Right lobe of liver (tissue), 4 donors: Measurements from ENCODE around the gene SLC25A47.

Experiments
- POLR2A ChIP-seq: fragments of 450-650 bp; IDR thresholded peaks from one replicate; pipeline ENCODE4 v1.6.1; 2017; ENCODE audit warnings: antibody characterized with exemption, mild to moderate bottlenecking
- TF ChIP-seq, protein P1 (sequence below), 4 donors: fragments of 200-600 bp in 3 of 4; fragments of 450-650 bp in 1 of 4; IDR thresholded peaks; one replicate each; pipeline versions ENCODE4 v1.5.1 to v1.8.0; 2016 to 2022; ENCODE audit warnings: antibody characterized with exemption in 4 of 4, mild to moderate bottlenecking in 2 of 4
- donor health status: DM: no; HTN: no; CAD: no.
- donor health status: DM: no; HTN: no; CAD: no.
- donor health status: DM: no; HTN: yes; CAD: no.

DNA sequence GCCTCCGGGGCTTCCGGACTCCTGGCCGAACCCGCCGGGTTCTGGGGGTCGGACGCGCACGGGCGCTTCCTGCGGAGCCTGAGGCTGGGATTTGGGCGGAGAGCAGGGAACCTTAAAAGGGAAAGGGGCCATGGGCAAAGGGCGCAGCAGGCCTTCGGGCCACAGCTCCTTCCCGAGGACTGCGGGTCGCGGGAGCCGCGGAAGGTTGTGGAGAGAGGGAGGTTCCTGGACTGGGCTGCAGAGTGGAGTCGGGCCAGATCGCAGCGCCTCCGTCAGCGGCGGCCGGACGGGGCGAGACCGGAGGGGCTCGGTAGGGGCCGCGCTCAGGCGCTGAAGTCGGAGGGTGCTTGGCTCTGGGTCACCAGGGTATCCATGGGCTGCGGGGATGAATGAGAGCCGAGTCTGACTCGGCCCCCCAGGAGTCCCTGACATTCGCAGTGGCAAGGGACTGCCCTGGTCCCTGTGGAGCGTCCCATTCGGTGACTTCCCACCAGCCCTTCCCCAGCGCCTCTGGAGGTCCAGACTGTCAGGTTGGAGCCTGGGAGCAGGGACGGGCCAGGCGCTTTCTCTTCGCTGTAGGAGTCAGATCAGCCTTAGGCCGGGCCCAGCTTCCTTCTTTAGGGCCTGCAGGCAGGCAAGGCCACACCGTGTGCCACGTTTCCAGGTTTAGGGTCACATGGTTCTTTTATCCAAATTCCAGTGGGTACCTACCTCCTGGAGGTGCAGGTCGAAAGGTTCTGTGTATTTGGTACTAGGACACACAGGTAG is 16.0 kb upstream of the SLC25A47 start:
- TF ChIP-seq, protein P1, sequence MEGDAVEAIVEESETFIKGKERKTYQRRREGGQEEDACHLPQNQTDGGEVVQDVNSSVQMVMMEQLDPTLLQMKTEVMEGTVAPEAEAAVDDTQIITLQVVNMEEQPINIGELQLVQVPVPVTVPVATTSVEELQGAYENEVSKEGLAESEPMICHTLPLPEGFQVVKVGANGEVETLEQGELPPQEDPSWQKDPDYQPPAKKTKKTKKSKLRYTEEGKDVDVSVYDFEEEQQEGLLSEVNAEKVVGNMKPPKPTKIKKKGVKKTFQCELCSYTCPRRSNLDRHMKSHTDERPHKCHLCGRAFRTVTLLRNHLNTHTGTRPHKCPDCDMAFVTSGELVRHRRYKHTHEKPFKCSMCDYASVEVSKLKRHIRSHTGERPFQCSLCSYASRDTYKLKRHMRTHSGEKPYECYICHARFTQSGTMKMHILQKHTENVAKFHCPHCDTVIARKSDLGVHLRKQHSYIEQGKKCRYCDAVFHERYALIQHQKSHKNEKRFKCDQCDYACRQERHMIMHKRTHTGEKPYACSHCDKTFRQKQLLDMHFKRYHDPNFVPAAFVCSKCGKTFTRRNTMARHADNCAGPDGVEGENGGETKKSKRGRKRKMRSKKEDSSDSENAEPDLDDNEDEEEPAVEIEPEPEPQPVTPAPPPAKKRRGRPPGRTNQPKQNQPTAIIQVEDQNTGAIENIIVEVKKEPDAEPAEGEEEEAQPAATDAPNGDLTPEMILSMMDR (IDR thresholded peaks at IDR 0.05): no peak
- TF ChIP-seq POLR2A: no peak
